ENCODE results near the gene ITSN1.

- TF ChIP-seq EZH2 (IDR thresholded peaks at IDR 0.05; ENCODE audit: low read depth, unreplicated experiment): no peak
- TF ChIP-seq, protein P1, sequence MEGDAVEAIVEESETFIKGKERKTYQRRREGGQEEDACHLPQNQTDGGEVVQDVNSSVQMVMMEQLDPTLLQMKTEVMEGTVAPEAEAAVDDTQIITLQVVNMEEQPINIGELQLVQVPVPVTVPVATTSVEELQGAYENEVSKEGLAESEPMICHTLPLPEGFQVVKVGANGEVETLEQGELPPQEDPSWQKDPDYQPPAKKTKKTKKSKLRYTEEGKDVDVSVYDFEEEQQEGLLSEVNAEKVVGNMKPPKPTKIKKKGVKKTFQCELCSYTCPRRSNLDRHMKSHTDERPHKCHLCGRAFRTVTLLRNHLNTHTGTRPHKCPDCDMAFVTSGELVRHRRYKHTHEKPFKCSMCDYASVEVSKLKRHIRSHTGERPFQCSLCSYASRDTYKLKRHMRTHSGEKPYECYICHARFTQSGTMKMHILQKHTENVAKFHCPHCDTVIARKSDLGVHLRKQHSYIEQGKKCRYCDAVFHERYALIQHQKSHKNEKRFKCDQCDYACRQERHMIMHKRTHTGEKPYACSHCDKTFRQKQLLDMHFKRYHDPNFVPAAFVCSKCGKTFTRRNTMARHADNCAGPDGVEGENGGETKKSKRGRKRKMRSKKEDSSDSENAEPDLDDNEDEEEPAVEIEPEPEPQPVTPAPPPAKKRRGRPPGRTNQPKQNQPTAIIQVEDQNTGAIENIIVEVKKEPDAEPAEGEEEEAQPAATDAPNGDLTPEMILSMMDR (conservative IDR thresholded peaks at IDR 0.05; ENCODE audit: low read depth in 2 of 2): no peak
- TF ChIP-seq EZH2phosphoT487 (IDR thresholded peaks at IDR 0.05; ENCODE audit: unreplicated experiment): no peak
- TF ChIP-seq, protein P2, sequence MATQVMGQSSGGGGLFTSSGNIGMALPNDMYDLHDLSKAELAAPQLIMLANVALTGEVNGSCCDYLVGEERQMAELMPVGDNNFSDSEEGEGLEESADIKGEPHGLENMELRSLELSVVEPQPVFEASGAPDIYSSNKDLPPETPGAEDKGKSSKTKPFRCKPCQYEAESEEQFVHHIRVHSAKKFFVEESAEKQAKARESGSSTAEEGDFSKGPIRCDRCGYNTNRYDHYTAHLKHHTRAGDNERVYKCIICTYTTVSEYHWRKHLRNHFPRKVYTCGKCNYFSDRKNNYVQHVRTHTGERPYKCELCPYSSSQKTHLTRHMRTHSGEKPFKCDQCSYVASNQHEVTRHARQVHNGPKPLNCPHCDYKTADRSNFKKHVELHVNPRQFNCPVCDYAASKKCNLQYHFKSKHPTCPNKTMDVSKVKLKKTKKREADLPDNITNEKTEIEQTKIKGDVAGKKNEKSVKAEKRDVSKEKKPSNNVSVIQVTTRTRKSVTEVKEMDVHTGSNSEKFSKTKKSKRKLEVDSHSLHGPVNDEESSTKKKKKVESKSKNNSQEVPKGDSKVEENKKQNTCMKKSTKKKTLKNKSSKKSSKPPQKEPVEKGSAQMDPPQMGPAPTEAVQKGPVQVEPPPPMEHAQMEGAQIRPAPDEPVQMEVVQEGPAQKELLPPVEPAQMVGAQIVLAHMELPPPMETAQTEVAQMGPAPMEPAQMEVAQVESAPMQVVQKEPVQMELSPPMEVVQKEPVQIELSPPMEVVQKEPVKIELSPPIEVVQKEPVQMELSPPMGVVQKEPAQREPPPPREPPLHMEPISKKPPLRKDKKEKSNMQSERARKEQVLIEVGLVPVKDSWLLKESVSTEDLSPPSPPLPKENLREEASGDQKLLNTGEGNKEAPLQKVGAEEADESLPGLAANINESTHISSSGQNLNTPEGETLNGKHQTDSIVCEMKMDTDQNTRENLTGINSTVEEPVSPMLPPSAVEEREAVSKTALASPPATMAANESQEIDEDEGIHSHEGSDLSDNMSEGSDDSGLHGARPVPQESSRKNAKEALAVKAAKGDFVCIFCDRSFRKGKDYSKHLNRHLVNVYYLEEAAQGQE (IDR thresholded peaks at IDR 0.05; ENCODE audit: unreplicated experiment): no peak
- TF ChIP-seq POLR2AphosphoS5 (IDR thresholded peaks at IDR 0.05; ENCODE audit: low read depth): no peak
- no peak for TF ChIP-seq JUNB (IDR thresholded peaks at IDR 0.05; ENCODE audit: unreplicated experiment)
- no peak for TF ChIP-seq CREB1 (CRISPR knock-in tag; IDR thresholded peaks at IDR 0.05; ENCODE audit: low read depth)
Measured at GRCh38 chr21:33880626-33881025, 238.3 kb downstream of the ITSN1 start.
